ENCODE data around the gene SVIL. TPM values are rescaled to one million over a fixed set of nuclear protein-coding genes. Genes with fewer than 3 reads are reported as not detected.

Gene SVIL
- polyA plus RNA-seq (2013, experiment 1 of 2; ENCODE audit: insufficient read length): 6.8 TPM
- polyA plus RNA-seq (2013, experiment 2 of 2; ENCODE audit: insufficient read length): 8.5 TPM

- DNase-seq: peak; percentile 50
Observed at GRCh38 chr10:29634764-29635625, at the start of gene SVIL. TSS of gene SVIL (minus strand) at chr10:29634971. CDS start at chr10:29555058, 79,913 bp downstream.

GRCh38 chr10:29681676-29682448, 47.1 kb upstream of the SVIL start:
- DNase-seq: no peak

- no peak for DNase-seq
Observed at GRCh38 chr10:29680091-29680490, 45.3 kb upstream of the SVIL start.

- no peak for DNase-seq
Observed at GRCh38 chr10:29676732-29677131, 42.0 kb upstream of the SVIL start.

GRCh38 chr10:29675984-29676383, 41.2 kb upstream of the SVIL start:
- no peak for DNase-seq

- DNase-seq: no peak
Observed at GRCh38 chr10:29671968-29672367, 37.2 kb upstream of the SVIL start.

GRCh38 chr10:29671228-29671780, 36.5 kb upstream of the SVIL start:
- DNase-seq: no peak

GRCh38 chr10:29670761-29671160, 36.0 kb upstream of the SVIL start:
- no peak for DNase-seq

- no peak for DNase-seq
Observed at GRCh38 chr10:29669149-29669548, 34.4 kb upstream of the SVIL start.

GRCh38 chr10:29668628-29669027, 33.9 kb upstream of the SVIL start:
- DNase-seq: peak; percentile 40

GRCh38 chr10:29667191-29667590, 32.4 kb upstream of the SVIL start:
- no peak for DNase-seq

GRCh38 chr10:29666201-29666600, 31.4 kb upstream of the SVIL start:
- no peak for DNase-seq

GRCh38 chr10:29663718-29664117, 28.9 kb upstream of the SVIL start:
- DNase-seq: no peak

GRCh38 chr10:29658984-29659965, 24.5 kb upstream of the SVIL start:
- peak; percentile 99 for DNase-seq

- DNase-seq: no peak
Observed at GRCh38 chr10:29657719-29658274, 23.0 kb upstream of the SVIL start.

GRCh38 chr10:29656451-29656992, 21.8 kb upstream of the SVIL start:
- no peak for DNase-seq

GRCh38 chr10:29652192-29652591, 17.4 kb upstream of the SVIL start:
- DNase-seq: no peak

- no peak for DNase-seq
Observed at GRCh38 chr10:29651767-29652166, 17.0 kb upstream of the SVIL start.

GRCh38 chr10:29650552-29650944, 15.8 kb upstream of the SVIL start:
- no peak for DNase-seq

- peak; percentile 92 for DNase-seq
Observed at GRCh38 chr10:29649561-29650551, 15.1 kb upstream of the SVIL start.

All from fibroblast of skin of scalp (primary cell).